Adipocyte (in vitro differentiated cells): Measurements from ENCODE around the gene COG5.

Experiments used
- DNase-seq: peaks from one replicate; pipeline ENCODE4 v3.0.0-alpha.2; 2015; ENCODE audit warnings: low read depth
- H3K27me3 ChIP-seq: replicated peaks from 2 replicates; pipeline ENCODE4 v1.7.0; 2013; ENCODE audit warnings: mild to moderate bottlenecking, low read length, moderate library complexity; ENCODE audit not compliant: control insufficient read depth, insufficient read depth
- H3K36me3 ChIP-seq: 2 replicates; pipeline ENCODE4 v1.7.0; 2013; ENCODE audit warnings: low read length, mild to moderate bottlenecking, moderate library complexity; ENCODE audit not compliant: control insufficient read depth, insufficient read depth, severe bottlenecking
- H3K4me1 ChIP-seq: 2 replicates; pipeline ENCODE4 v1.7.0; 2013; ENCODE audit warnings: mild to moderate bottlenecking, low read length, moderate library complexity; ENCODE audit not compliant: control insufficient read depth, insufficient read depth
- H3K4me3 ChIP-seq: 2 replicates; pipeline ENCODE4 v1.7.0; 2013; ENCODE audit warnings: mild to moderate bottlenecking, low read length, moderate library complexity
- H3K9ac ChIP-seq: 2 replicates; pipeline ENCODE4 v1.7.0; 2013; ENCODE audit warnings: mild to moderate bottlenecking, low read length, moderate library complexity
- H3K9me3 ChIP-seq: 2 replicates; pipeline ENCODE4 v1.7.0; 2013; ENCODE audit warnings: mild to moderate bottlenecking, low read length, moderate library complexity; ENCODE audit not compliant: control insufficient read depth

COG5 gene

DNA sequence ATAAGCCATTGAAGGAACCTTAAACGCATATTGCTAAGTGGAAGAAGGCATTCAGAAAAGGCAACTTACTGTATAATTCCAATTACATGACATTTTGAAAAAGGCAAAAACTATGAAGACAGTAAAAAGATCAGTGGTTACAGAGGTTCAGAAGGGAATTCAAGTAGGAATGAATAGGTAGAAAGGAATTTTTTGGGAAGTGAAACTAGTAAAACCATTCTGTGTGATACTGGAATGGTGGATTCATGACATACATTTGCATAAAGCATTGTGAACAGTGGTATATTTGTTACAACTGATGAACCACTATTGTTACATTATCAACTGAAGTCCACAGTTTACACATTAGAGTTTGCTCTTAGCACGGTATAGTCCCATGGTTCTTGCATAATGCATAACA, 208.1 kb downstream of the COG5 start:
- Histone ChIP-seq H3K36me3 (peaks cover 16% of the 10 kb centered on the region), H3K9me3 (no peaks in the 10 kb centered on the region), H3K9ac (no peak overlapping the region), H3K4me3 (no peak overlapping the region), H3K27me3 (no peaks in the 10 kb centered on the region), H3K4me1 (peaks cover 9% of the 10 kb centered on the region)
- DNase-seq = peak; percentile 19

DNA sequence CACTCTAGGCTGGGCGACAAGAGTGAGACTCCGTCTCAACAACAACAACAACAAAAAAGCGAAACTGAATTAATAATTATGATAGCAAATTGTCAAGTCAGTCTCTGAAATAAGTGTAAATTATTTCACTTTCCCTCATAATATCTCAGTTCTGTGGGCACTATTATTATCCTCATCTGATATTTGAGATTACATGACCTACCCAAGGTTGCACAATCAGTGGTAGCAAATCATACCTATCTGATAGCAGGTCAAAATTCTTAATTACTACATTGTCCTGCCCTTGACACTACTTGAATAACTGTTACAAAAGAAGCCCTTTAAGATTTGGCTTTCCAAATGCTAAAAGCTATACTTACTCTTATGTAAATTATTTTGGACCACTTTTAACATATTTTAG, 209.1 kb downstream of the COG5 start:
- DNase-seq = no peak
- Histone ChIP-seq H3K36me3 (peaks cover 7% of the 10 kb centered on the region), H3K9ac (no peak overlapping the region), H3K4me1 (peaks cover 9% of the 10 kb centered on the region), H3K4me3 (no peak overlapping the region), H3K9me3 (no peaks in the 10 kb centered on the region), H3K27me3 (no peaks in the 10 kb centered on the region)

DNA sequence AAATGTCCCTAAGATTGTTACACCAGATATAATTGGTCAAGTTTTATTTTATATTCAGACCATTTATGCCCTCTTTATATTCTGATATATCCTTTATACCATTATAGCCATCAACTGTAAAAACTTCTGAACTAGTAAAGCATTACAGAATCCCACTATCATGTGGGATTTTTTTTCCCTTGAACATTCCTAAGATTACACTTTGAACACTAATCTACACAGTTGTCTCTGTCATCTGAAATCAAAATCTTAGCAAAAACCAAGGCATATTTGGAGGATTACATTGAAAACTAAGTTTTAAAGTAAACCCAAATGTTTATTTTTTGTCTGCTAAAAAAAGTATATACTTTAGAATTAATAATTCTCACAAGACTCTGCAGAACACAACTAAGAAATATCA, 210.0 kb downstream of the COG5 start:
- H3K9me3 ChIP-seq = no peaks in the 10 kb centered on the region
- H3K9ac ChIP-seq = no peak overlapping the region
- H3K4me3 ChIP-seq = no peak overlapping the region
- peaks cover 9% of the 10 kb centered on the region for H3K4me1 ChIP-seq
- DNase-seq = peak; percentile 23
- H3K36me3 ChIP-seq = no peaks in the 10 kb centered on the region
- no peaks in the 10 kb centered on the region for H3K27me3 ChIP-seq

DNA sequence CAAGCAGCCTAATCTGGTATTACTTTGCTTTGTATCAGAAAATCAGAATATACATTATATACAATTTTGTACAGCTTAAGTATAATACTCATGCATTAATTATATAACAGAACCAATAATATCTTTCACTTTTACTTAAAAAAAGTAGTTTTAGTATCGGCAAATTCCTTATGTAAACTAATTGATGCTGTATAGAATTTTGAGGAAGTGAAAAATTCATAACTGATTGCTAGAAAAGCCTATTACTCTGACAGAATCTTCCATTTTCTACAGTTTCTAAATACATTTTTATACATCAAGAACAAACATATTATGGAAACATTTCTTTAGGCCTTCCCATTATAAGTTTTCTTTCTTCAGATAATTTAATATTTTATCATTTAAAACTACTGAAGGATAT, 217.8 kb downstream of the COG5 start:
- Histone ChIP-seq H3K27me3 (no peaks in the 10 kb centered on the region), H3K36me3 (no peaks in the 10 kb centered on the region), H3K9ac (no peak overlapping the region), H3K9me3 (peaks cover 12% of the 10 kb centered on the region), H3K4me1 (no peaks in the 10 kb centered on the region), H3K4me3 (no peak overlapping the region)
- DNase-seq = no peak

DNA sequence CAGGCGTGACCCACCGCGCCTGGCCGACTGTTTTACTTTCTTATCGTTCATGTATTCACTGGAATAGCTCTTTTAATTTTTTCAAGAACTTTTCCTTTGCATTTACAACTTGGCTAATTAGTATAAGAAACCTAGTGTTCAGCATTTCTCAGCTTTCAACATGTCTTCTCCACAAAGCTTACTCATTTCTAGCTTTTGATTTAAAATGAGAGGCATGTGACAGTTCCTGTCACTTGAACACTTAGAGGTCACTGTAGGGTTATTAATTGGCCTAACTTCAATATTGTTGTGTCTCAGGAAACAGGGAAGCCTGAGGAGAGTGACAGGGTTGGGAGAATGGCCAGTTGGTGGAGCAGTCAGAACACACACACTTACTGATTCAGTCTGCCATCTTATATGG, 218.9 kb downstream of the COG5 start:
- Histone ChIP-seq H3K36me3 (no peaks in the 10 kb centered on the region), H3K9ac (no peak overlapping the region), H3K27me3 (no peaks in the 10 kb centered on the region), H3K4me1 (no peaks in the 10 kb centered on the region), H3K9me3 (peaks cover 12% of the 10 kb centered on the region), H3K4me3 (no peak overlapping the region)
- DNase-seq = no peak

DNA sequence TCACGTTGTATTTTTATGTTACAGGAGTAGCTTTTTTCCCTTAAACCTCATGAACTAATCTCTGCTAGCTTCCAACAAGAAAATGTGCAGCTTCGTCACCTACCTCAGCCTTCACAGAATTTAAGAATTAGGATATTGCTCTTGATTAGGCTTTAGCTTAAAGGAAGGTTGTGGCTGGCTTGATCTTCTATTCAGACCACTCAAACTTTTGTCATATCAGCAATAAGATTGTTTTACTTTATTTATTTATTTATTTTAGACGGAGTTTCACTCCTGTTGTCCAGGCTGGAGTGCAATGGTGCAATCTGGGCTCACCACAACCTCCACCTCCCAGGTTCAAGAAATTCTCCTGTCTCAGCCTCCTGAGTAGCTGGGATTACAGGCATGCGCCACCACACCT, 219.4 kb downstream of the COG5 start:
- Histone ChIP-seq H3K36me3 (no peaks in the 10 kb centered on the region), H3K9ac (no peak overlapping the region), H3K9me3 (peaks cover 12% of the 10 kb centered on the region), H3K27me3 (no peaks in the 10 kb centered on the region), H3K4me3 (no peak overlapping the region), H3K4me1 (no peaks in the 10 kb centered on the region)
- no peak for DNase-seq

DNA sequence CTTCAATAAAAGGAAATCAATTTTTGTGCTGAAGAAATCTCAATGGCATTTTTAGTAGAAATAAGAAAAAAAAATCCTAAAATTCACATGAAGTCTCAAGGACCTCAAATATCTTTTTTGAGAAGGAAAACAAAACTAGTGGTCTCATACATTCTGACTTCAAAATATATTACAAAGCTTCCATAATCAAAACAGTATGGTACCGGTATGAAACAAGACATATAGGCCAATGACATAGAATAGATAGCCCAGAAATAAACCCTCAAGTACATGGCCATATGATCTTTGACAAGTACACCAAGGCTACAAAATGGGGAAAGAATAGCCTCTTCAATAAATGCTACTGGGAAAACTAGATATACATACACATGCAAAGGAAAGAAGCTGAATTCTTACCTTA, 225.6 kb downstream of the COG5 start:
- no peaks in the 10 kb centered on the region for H3K36me3 ChIP-seq

DNA sequence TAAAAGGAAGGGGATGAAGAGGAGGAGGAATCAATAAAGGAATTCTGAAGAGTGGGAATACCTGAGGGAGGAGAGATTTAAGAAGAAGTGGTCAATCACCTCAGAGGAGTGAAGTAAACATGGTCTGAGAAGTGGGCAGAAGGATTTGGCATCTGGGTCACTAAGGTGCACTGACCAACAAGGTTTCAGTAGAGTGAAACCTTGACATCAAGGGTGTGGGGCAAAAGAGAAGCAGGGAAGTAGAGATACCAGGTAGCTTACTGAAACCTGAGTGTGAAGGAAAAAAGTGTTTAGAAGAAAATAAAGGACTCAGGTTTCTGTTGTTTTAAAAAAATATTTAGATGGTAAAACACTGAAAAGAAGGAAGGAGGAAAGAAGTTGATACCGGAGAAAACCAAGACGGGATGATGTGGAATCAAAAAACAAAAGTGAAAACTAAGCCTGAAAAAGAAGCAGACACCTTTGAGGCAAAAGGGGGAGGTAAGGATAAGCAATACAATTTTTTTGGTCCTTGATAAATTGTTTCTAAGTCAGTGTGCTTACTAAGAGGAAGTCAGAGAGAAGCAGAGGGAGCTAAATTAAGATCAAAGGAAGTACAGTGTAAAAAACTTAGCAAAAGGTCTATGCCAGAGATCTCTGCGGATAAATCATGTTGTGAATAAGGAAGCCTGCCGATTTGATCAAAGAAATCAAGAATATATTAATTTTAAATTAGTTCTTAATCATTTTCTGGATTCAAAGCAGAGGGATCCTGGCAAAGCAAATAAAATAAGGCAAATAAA, 231.0 kb downstream of the COG5 start:
- H3K27me3 ChIP-seq = no peaks in the 10 kb centered on the region
- no peak overlapping the region for H3K4me3 ChIP-seq
- no peak overlapping the region for H3K9ac ChIP-seq
- H3K4me1 ChIP-seq = no peaks in the 10 kb centered on the region
- no peaks in the 10 kb centered on the region for H3K36me3 ChIP-seq
- no peak for DNase-seq
- H3K9me3 ChIP-seq = no peaks in the 10 kb centered on the region

More for the DNA sequence above, 225.6 kb downstream of the COG5 start:
- no peak for DNase-seq
- Histone ChIP-seq H3K27me3 (no peaks in the 10 kb centered on the region), H3K9ac (no peak overlapping the region), H3K4me3 (no peak overlapping the region), H3K4me1 (no peaks in the 10 kb centered on the region), H3K9me3 (peaks cover 15% of the 10 kb centered on the region)

DNA sequence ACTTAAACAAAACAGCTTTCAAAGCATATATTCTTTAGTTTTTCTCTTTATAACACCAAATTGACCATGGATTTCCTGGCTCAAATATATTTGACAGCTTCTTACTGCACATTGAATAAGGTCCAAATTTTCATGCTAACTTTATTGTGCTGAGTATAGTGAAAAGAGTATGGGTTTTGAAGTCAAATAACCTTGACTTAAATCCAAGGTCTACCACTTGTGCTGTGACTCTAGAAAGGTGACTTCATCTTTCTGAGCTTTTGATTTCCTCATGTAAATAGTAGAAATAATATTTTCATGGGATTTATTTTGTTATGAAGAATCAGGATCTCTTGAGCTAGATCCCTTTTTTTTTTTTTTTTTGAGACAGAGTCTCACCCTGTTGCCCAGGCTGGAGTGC, 233.2 kb downstream of the COG5 start:
- H3K9me3 ChIP-seq = peaks cover 6% of the 10 kb centered on the region
- no peak overlapping the region for H3K9ac ChIP-seq
- no peaks in the 10 kb centered on the region for H3K4me1 ChIP-seq
- H3K4me3 ChIP-seq = no peak overlapping the region
- H3K27me3 ChIP-seq = no peaks in the 10 kb centered on the region
- DNase-seq = no peak
- no peaks in the 10 kb centered on the region for H3K36me3 ChIP-seq

DNA sequence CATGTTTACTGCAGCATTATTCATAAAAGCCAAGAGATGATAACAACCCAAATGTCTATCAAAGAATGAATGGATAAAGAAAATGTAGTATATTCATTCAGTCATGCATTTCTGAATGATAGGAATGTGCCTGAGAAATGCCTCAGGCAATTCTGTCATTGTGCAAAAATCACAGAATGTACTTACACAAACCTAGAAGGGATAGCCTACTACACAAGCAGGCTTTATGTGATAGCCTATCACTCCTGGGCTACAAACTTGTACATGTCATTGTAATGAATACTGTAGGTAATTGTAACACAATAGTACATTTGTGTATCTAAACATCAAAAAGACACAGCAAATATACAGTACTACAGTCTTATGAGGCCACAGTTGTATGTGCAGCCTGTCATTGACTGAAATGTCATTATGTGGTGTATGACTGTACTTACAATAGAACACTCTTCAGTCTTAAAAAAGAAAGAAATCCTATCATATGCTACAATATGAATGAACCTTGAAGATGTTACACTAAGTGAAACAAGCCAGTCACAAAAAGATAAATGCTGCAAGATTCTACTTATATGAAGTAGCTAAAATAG, 235.6 kb downstream of the COG5 start:
- Histone ChIP-seq H3K9ac (no peak overlapping the region), H3K4me1 (no peaks in the 10 kb centered on the region), H3K27me3 (no peaks in the 10 kb centered on the region), H3K9me3 (peaks cover 6% of the 10 kb centered on the region), H3K4me3 (no peak overlapping the region), H3K36me3 (no peaks in the 10 kb centered on the region)
- peak; percentile 81 for DNase-seq

DNA sequence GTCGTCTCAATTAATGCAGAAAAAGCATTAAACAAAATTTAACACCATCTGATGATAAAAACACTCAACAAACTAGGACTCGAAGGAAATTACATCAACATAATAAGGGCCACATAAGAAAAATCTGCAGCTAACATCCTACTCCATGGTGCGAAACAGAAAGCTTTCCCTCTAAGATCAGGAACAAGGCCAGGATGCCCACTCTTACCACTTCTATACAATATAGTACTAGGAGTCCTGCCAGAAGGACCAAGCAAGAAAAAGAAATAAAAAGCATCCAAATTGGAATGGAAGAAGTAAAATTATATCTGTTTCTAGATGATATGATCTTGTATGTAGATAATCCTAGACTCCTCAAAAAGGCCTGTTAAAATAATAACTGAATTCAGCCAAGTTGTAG, 237.7 kb downstream of the COG5 start:
- H3K36me3 ChIP-seq = no peaks in the 10 kb centered on the region
- H3K4me1 ChIP-seq = no peaks in the 10 kb centered on the region
- H3K9ac ChIP-seq = no peak overlapping the region
- H3K4me3 ChIP-seq = no peak overlapping the region
- DNase-seq = no peak
- H3K27me3 ChIP-seq = no peaks in the 10 kb centered on the region
- peaks cover 6% of the 10 kb centered on the region for H3K9me3 ChIP-seq

DNA sequence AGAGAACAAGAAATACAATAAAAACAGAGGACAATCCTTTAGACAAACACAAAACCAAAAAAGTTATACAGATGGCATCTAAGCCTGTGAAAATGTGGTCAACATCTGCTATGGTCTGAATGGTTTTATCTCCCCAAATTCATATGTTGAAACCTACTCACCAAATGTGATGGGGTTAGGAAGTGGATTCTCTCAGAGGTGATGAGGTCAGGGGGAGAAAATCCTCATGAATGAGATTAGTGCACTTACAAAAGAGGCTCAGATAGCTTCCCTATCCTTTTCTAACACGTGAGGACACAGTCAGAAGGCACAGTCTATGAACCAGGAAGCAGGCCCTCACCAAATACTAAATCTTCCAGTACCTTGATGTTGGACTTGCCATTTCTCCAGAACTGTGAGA, 241.7 kb downstream of the COG5 start:
- Histone ChIP-seq H3K9ac (no peak overlapping the region), H3K36me3 (no peaks in the 10 kb centered on the region), H3K9me3 (peaks cover 4% of the 10 kb centered on the region), H3K4me3 (no peak overlapping the region), H3K27me3 (no peaks in the 10 kb centered on the region), H3K4me1 (no peaks in the 10 kb centered on the region)
- no peak for DNase-seq
